IMR-90 (cell line): ENCODE results near the gene CRYBB2. TPM values are rescaled to one million over a fixed set of nuclear protein-coding genes. Genes with fewer than 3 reads are reported as not detected.

Experiments used
- ATAC-seq: fragments of 200-7000 bp; cut with Tn5 transposase; 2 replicates; pipeline ENCODE4 v1.9.1; 2020; ENCODE audit warnings: low read depth, mild to moderate bottlenecking, moderate library complexity
- BruUV-seq: library from RNA; stranded (reverse); fragments of 400-500 nt; replicated peaks from 2 replicates; lab custom pipeline; 2021; lab: Mats Ljungman, UMichigan
- CTCF ChIA-PET: fragments of 300-600 bp; formaldehyde crosslinking; extraction: SDS; loops from one replicate; lab custom pipeline; 2021; ENCODE audit warnings: antibody characterized with exemption; lab: Yijun Ruan, JAX
- POLR2A ChIA-PET: fragments of 300-600 bp; sonication (Branson Sonifier 250); formaldehyde crosslinking; loops from one replicate; lab custom pipeline; 2022; ENCODE audit warnings: antibody characterized with exemption; ENCODE audit not compliant: unreplicated experiment; lab: Charles Lee
- DNase-seq: peaks from one replicate; pipeline ENCODE4 v3.0.0; 2013
- H2AFZ ChIP-seq: replicated peaks from 2 replicates; pipeline ENCODE3; 2013; ENCODE audit warnings: low read length, mild to moderate bottlenecking; ENCODE audit not compliant: poor library complexity
- H2AK5ac ChIP-seq: 2 replicates; pipeline ENCODE4 v1.6.1; 2013; ENCODE audit warnings: low read depth, low read length, inconsistent platforms
- H2AK9ac ChIP-seq: replicated peaks from 2 replicates; pipeline ENCODE3; 2013; ENCODE audit warnings: mild to moderate bottlenecking, low read depth, low read length, moderate library complexity; ENCODE audit not compliant: poor library complexity
- H2BK120ac ChIP-seq: 2 replicates; pipeline ENCODE4 v1.6.1; 2013; ENCODE audit warnings: low read depth, low read length, inconsistent platforms
- H2BK15ac ChIP-seq: 3 replicates; pipeline ENCODE4 v1.6.1; 2013; ENCODE audit warnings: low read depth, low read length, inconsistent platforms
- H2BK20ac ChIP-seq: 2 replicates; pipeline ENCODE4 v1.6.1; 2013; ENCODE audit warnings: low read depth, mild to moderate bottlenecking, inconsistent platforms, low read length, moderate library complexity
- H2BK5ac ChIP-seq: 2 replicates; pipeline ENCODE4 v1.6.1; 2013; ENCODE audit warnings: mild to moderate bottlenecking, low read depth, low read length, inconsistent platforms; ENCODE audit not compliant: poor library complexity, severe bottlenecking
- H3K14ac ChIP-seq: replicated peaks from 2 replicates; pipeline ENCODE4 v1.6.1; 2013; ENCODE audit warnings: low read depth, low read length, inconsistent platforms
- H3K18ac ChIP-seq: 2 replicates; pipeline ENCODE4 v1.6.1; 2013; ENCODE audit warnings: low read depth, low read length, control low read depth
- H3K23ac ChIP-seq: 2 replicates; pipeline ENCODE4 v1.6.1; 2013; ENCODE audit warnings: low read depth, low read length, inconsistent platforms
- H3K27ac ChIP-seq: 2 replicates; pipeline ENCODE4 v1.5.1; 2013; ENCODE audit warnings: mild to moderate bottlenecking, control low read depth, low read length; ENCODE audit not compliant: insufficient read depth
- H3K27me3 ChIP-seq: 2 replicates; pipeline ENCODE4 v1.6.1; 2013; ENCODE audit warnings: low read length; ENCODE audit not compliant: control insufficient read depth, insufficient read depth
- H3K36me3 ChIP-seq: 2 replicates; pipeline ENCODE4 v1.6.1; 2013; ENCODE audit warnings: low read length, mixed read lengths; ENCODE audit not compliant: control insufficient read depth, insufficient read depth
- H3K4ac ChIP-seq: 2 replicates; pipeline ENCODE4 v1.6.1; 2013; ENCODE audit warnings: low read depth, low read length, inconsistent platforms
- H3K4me1 ChIP-seq: 2 replicates; pipeline ENCODE4 v1.6.1; 2013; ENCODE audit warnings: low read length, mixed read lengths; ENCODE audit not compliant: control insufficient read depth, insufficient read depth
- H3K4me2 ChIP-seq: 2 replicates; pipeline ENCODE4 v1.6.1; 2013; ENCODE audit warnings: low read depth, mild to moderate bottlenecking, control low read depth, low read length, moderate library complexity
- H3K4me3 ChIP-seq: 2 replicates; pipeline ENCODE4 v1.5.1; 2013; ENCODE audit warnings: low read depth, mild to moderate bottlenecking, control low read depth, low read length, moderate library complexity; ENCODE audit not compliant: insufficient read depth
- H3K56ac ChIP-seq: 2 replicates; pipeline ENCODE4 v1.6.1; 2013; ENCODE audit warnings: low read length, inconsistent platforms; ENCODE audit not compliant: insufficient read depth; ENCODE audit errors: extremely low read depth
- H3K79me1 ChIP-seq, 2 experiments: 2 replicates each; pipeline ENCODE4 v1.6.1; 2013; ENCODE audit warnings: low read length in 2 of 2, inconsistent platforms in 1 of 2, low read depth in 1 of 2
- H3K9ac ChIP-seq: 2 replicates; pipeline ENCODE4 v1.6.1; 2013; ENCODE audit warnings: low read depth, low read length, control low read depth
- H3K9me1 ChIP-seq: 2 replicates; pipeline ENCODE4 v1.6.1; 2013; ENCODE audit warnings: low read length, inconsistent platforms; ENCODE audit not compliant: insufficient read depth
- H3K9me3 ChIP-seq: 2 replicates; pipeline ENCODE4 v1.6.1; 2013; ENCODE audit warnings: low read length; ENCODE audit not compliant: control insufficient read depth, insufficient read depth
- H4K20me1 ChIP-seq: 2 replicates; pipeline ENCODE4 v1.6.1; 2013; ENCODE audit warnings: low read length, inconsistent platforms; ENCODE audit not compliant: insufficient read depth
- H4K5ac ChIP-seq: 2 replicates; pipeline ENCODE4 v1.6.1; 2013; ENCODE audit warnings: mild to moderate bottlenecking, low read depth, low read length, control low read depth
- H4K8ac ChIP-seq, 2 experiments: 2 replicates each; pipeline ENCODE4 v1.6.1; 2013; ENCODE audit warnings: low read depth in 2 of 2, low read length in 2 of 2, control low read depth in 1 of 2, inconsistent platforms in 1 of 2
- H4K91ac ChIP-seq: 2 replicates; pipeline ENCODE4 v1.6.1; 2013; ENCODE audit warnings: low read depth, low read length, inconsistent platforms; ENCODE audit not compliant: insufficient read depth
- CTCF ChIP-seq: conservative IDR thresholded peaks from 2 replicates; pipeline ENCODE4 v1.5.1; 2012; ENCODE audit warnings: mild to moderate bottlenecking, low read depth, low read length, improper control_type of control experiment
- ELK1 ChIP-seq: fragments of 150-350 bp; IDR thresholded peaks from 2 replicates; pipeline ENCODE4 v1.6.1; 2016; ENCODE audit warnings: low read depth, mild to moderate bottlenecking, low read length, moderate library complexity, borderline replicate concordance
- NFE2L2 ChIP-seq: fragments of 150-350 bp; IDR thresholded peaks from 2 replicates; pipeline ENCODE4 v1.6.1; 2016; ENCODE audit warnings: low read depth, mild to moderate bottlenecking, low read length
- RFX5 ChIP-seq: IDR thresholded peaks from 2 replicates; pipeline ENCODE4 v1.8.0; 2012; ENCODE audit warnings: low read depth, mild to moderate bottlenecking, low read length, moderate library complexity
- SMC3 ChIP-seq: fragments of 150-350 bp; IDR thresholded peaks from 2 replicates; pipeline ENCODE4 v1.6.1; 2016; ENCODE audit warnings: low read depth, mild to moderate bottlenecking, antibody characterized with exemption, low read length, moderate library complexity
- WGBS, 2 experiments: methylation state at CpG; one replicate each; pipeline versions ENCODE4 v1.1.5 to v1.1.7; 2013; ENCODE audit warnings: missing lambda C conversion rate in 2 of 2; ENCODE audit not compliant: insufficient read length in 1 of 2; ENCODE audit errors: extremely low coverage in 2 of 2; 5-methylcytosine and 5-hydroxymethylcytosine counted together
- dilution Hi-C: fragments of 300-500 bp; cut with HindIII; formaldehyde crosslinking; loops from one replicate; pipeline ENCODE4 v1.14.3; 2018; ENCODE audit warnings: low sequenced_read_pairs; ENCODE audit not compliant: unreplicated experiment
- in situ Hi-C: fragments of 300-500 bp; cut with MboI; formaldehyde crosslinking; loops from 3 replicates; pipeline ENCODE4 v1.14.3; 2019; ENCODE audit warnings: low sequenced_read_pairs, inconsistent platforms, mixed read lengths
- intact Hi-C: fragments of 100-400 bp; cut with micrococcal nuclease; formaldehyde crosslinking; loops from 2 replicates; pipeline ENCODE4 v1.10.0; 2022
- polyA plus RNA-seq, 3 experiments: library from polyadenylated mRNA; depleted of rRNA; stranded (reverse); fragments of >200 nt; gene quantifications; 2 replicates each; pipeline ENCODE4 v1.2.3, GENCODE V29; 2012; ENCODE audit warnings: low replicate concordance in 1 of 3
- total RNA-seq: library from RNA; depleted of rRNA; stranded (reverse); fragments of >200 nt; gene quantifications from 2 replicates; pipeline ENCODE4 v1.2.3, GENCODE V29; 2012

Gene CRYBB2
- total and polyA plus RNA-seq, 2 of the 4 experiments (the other 2 are of a cell fraction) = not detected

GRCh38 chr22:25192406-25192805, 27.0 kb upstream of the CRYBB2 start:
- Histone ChIP-seq H3K4me1 (no peaks in the 10 kb centered on the region), H3K4ac (no peak overlapping the region), H4K5ac (no peak overlapping the region), H3K9me1 (no peaks in the 10 kb centered on the region), H3K27me3 (no peaks in the 10 kb centered on the region), H2AFZ (no peak overlapping the region), H2BK20ac (no peak overlapping the region), H2BK5ac (no peak overlapping the region), H3K27ac (no peak overlapping the region), H3K9ac (no peak overlapping the region), H3K79me1 (no peaks in the 10 kb centered on the region), H2BK120ac (no peak overlapping the region), H4K20me1 (no peaks in the 10 kb centered on the region), H2AK9ac (no peak overlapping the region), H3K56ac (no peak overlapping the region), H3K4me2 (no peak overlapping the region), H3K14ac (no peak overlapping the region), H2BK15ac (no peak overlapping the region), H3K18ac (no peak overlapping the region), H3K4me3 (no peak overlapping the region), H4K8ac (no peak overlapping the region), H3K36me3 (no peaks in the 10 kb centered on the region), H3K23ac (no peak overlapping the region), H4K91ac (no peak overlapping the region), H2AK5ac (no peak overlapping the region), H3K9me3 (no peaks in the 10 kb centered on the region)
- intact Hi-C loops = no loop called here
- in situ Hi-C loops = no loop called here
- POLR2A ChIA-PET = no interaction called here
- 87% methylated on average over 7 of the region's 12 CpGs; no CpG with 5 or more reads in 1 of the 2 experiments for WGBS, 2 experiments
- DNase-seq (no peak), ATAC-seq (no peak)
- dilution Hi-C loops = no loop called here
- TF ChIP-seq RFX5 = no peak
- no peak for TF ChIP-seq CTCF
- TF ChIP-seq NFE2L2 = no peak
- no peak for TF ChIP-seq SMC3
- TF ChIP-seq ELK1 = no peak
- CTCF ChIA-PET = no interaction called here
- no TSS peak for BruUV-seq
